CD4-positive, alpha-beta T cell treated with Interleukin-6 at 100 ng/mL for 8 hours (primary cell): Measurements from ENCODE around the gene ZKSCAN3.
"Not testable (repeated sequence)": the region's sequence is repeated elsewhere in the genome, so short reads cannot be mapped to it uniquely, and the experiment has no call there.

Experiments
- DNase-seq: peaks from one replicate; pipeline ENCODE4 v3.0.0-alpha.2; 2020; ENCODE audit warnings: mixed read lengths, low spot score

The ZKSCAN3 gene

GRCh38 chr6:28343898-28344677, 5.7 kb upstream of the ZKSCAN3 start:
- DNase-seq = no peak

DNA sequence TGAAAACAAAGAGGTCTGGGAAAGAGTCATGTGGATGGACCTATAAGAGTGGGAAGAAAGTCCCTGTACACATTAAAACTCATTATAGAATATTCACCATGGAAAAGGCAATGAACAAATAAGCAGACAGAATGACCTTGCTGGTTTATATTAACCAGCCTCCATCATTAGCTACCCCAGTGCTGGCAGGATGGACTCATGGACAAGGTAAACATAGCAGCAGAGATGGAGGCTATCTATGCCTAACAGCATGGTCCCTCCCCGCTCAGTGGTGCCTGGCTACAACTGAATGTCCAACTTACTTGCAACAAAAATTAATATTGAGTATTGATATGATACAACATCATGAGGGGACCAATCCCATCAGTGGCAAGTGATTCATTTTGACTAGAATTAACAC, 4.5 kb upstream of the ZKSCAN3 start:
- DNase-seq = no peak

GRCh38 chr6:28347119-28347518, 2.6 kb upstream of the ZKSCAN3 start:
- no peak for DNase-seq

- no peak for DNase-seq
Observed at GRCh38 chr6:28349344-28349891, 329 bp upstream of the ZKSCAN3 start.

DNA sequence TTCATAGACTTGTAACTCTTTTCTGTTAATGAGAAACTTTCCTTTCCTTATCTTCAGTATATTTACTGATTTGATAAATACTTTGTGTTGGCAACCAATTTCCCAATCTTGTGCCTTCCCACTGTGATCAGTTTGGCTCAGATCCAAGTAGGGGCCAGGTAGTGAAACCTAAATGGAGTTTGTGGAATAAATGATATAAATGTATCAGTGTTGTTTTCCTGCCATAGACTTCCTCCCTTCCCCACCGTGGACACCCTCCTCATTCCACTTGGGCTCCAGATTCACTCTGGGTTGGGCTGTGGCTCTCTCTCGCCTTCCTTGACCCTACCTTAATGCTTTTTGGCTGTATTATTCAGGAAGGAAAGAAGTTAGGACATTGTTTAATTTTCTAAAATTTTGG, 1.3 kb downstream of the ZKSCAN3 start:
- DNase-seq = no peak

DNA sequence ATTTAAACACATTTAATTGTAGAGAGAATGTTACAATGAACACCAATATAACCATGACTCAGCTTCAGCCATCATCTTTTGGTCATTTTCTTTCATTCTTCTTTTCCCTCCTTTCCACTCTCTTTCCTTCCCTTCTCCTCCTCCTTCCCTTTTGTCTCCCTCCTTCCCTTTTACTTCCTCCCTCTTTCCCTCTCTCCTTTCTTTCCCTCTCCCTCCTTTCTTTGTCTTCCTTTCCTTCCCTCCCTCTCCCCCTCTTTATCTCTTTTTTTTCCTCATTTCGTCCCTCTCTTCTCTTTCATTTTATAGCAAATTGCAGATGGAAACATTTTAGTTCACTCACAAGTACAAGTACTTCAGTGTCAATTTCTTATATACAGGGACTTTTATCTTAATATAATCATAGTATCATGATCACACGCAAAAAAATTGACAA, 1.8 kb downstream of the ZKSCAN3 start:
- DNase-seq = no peak

- no peak for DNase-seq
Observed at GRCh38 chr6:28353356-28353755, 3.6 kb downstream of the ZKSCAN3 start.

DNA sequence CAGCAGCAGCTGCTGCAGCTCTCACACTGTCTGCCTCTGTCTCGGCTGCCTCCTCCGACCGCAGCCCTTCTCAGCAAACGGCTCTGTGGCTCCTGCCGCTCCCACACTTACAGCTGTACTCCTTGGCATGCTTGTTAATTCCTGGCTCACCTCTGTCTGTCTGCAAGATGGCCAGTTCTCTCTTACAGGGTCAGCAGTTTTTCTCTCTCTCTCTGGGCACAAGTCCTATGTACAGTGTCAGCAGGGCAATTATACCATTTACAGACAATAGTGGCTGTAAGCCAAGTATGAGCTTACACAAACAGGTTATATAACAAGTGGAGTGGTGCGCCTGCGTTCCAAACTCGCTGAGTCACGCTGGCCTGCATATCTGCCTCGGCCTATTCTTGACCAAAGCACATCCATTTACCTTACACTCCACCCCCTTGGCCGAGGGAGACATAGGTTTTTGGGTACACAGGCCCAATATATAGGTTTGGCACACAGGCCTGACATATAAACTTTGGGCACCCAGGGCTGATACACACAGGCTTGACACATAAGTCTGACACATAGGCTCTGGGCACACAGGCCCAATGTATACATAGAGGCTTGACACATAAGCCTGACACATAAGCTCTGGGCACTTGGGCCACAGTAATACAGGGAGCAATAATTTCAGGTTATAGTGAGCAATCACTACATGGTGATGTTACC, 4.4 kb downstream of the ZKSCAN3 start:
- DNase-seq = no peak

GRCh38 chr6:28354688-28355554, 5.2 kb downstream of the ZKSCAN3 start:
- DNase-seq = no peak

- peak; percentile 72 for DNase-seq
Observed at GRCh38 chr6:28355743-28356665, 6.3 kb downstream of the ZKSCAN3 start.

DNA sequence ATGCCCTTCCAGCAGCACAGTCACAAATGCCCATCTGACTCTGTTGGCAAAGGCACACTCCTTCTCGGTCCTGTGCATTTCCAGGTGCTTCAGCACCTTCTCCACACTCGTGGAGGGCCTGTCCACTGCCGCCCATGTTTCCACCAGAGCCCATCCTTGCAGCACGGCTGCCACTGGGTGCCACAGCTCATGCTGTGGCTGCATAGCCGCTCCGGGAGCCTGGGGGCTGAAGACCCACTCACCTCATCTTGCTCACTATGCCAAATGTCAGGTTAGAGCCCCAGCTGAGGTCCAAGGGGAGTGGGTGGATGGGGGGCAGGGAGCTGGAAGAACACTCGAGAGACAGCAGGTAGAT, 6.9 kb downstream of the ZKSCAN3 start:
- no peak for DNase-seq

DNA sequence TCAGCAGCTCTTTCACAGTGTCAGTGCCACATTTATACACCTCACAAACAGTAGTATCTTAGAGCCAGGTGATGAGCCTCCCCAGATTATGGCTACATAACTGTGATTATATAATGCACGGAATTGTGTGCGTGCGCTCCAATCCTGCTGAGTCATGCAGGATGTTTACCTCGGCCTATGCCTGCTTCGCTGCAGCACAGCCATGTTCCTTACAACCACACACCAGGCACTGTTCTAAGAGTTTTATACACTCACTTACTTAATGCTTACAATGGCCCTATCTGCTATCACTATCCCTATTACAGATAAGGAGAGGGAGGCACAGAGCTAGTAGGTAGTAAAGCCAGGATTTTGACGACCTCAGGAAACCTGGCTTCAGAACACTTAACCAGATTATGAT, 7.3 kb downstream of the ZKSCAN3 start:
- DNase-seq = no peak

- DNase-seq = not testable (repeated sequence)
Observed at GRCh38 chr6:28359562-28359961, 9.8 kb downstream of the ZKSCAN3 start.

DNA sequence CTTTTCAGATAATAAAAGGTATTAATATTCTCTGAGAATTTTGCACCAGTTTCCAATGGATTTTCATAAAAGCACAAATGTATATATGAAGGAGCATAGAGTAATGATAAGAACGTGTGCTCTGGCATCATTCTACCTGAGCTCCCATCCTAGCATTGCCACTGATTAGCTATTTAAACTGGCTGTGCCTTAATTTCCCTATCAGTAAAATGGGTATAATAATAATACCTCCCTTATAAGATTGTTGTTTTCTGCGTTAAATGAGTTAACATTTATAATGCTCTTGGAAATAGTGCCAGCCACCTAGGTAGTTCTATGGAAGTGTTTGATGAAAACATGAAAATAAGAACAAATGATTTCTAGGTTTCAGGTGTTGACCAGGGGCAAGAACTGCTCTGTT, 11.2 kb downstream of the ZKSCAN3 start:
- no peak for DNase-seq

GRCh38 chr6:28365590-28365989, 15.8 kb downstream of the ZKSCAN3 start:
- DNase-seq = not testable (repeated sequence)

DNA sequence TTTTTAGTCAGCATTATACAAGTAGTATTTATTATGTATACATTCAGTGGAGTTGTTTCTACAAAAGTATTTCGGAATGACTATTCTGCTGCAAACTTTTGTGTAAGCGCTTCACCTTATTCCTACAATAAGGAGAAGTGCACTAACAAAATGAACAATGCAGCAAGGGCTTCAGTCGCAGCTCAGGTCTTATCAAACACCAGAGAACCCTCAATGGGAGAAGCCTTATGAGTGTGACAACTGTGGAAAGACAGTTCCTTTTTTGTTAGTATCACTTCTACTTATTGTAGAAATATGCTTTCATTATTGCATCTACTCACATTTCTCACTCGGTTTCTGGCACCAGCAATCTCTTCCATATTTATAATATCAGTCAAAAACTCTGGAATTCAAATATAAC, 18.8 kb downstream of the ZKSCAN3 start:
- no peak for DNase-seq

DNA sequence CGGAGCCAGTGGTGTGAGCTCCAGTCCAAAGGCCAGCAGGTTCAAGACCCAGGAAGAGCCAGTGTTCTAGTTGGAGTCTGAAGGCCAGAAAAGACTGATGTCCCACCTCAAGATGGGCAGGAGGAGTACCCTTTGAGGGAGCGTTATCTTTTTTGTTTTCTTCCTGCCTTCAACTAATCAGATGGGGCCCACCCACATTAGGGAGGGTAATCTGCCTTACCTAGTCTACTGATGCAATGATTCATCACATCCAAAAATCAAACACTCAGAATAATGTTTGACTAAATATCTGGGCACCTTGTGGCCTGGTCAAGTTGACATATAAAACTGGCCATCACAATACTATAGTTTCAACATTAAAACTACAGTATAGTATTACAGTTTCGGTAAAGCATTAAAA, 19.7 kb downstream of the ZKSCAN3 start:
- no peak for DNase-seq

DNA sequence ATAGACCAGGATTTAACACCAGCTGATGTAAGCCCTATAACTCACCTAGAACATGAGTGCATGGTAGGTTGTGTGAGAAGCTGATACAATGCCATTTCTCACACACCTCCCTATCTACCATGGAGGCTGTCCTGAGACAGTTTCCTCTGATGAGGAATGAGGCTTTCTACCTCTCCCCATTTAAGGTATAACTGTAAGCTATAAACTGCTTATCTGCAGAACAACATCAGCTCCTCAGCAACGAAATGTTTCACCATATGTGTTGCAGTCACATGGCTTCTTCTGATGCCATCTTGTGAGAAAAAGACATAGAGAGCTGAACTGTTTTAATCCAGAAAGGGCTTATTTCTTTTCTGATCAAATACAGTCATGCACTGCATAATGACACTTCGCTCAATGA, 20.7 kb downstream of the ZKSCAN3 start:
- no peak for DNase-seq

DNA sequence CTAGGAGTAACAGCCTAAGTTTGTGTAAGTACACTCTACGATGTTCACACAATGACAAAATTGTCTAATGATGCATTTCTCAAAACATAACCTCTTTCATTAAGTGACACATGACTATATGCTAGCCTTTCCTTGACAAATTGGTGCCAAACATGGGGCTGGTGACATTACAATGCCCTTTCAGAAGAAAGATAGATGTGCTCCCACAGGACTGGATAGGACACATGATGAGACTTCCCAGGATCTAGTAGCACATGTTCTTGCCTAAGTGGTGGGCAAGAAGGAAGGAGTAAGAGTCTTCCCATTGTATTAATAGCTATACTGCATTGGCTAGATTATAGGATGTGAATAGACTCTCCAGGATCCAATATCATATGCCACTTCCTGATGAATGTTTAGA, 21.5 kb downstream of the ZKSCAN3 start:
- no peak for DNase-seq

GRCh38 chr6:28371706-28372451, 22.1 kb downstream of the ZKSCAN3 start:
- no peak for DNase-seq

DNA sequence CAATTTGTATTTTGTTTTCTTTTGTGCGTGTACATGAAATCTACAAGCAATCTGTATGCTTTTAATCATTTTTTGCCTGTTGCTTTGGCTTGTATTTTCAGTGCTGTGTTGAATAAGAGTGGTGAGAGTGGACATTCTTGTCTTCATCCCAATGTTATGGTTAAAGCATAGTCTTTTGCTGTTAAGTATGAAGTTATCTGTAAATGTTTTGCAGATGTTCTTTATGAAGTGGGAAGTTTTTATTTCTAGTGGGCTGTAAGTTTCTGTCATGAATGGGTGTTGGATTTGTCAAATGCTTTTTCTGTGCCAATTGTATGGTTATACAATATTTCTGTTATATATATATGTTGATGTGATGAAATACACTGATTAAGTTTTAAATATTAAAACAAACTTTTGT, 24.2 kb downstream of the ZKSCAN3 start:
- no peak for DNase-seq
